ENCODE results near the gene GPR37L1.

DNA sequence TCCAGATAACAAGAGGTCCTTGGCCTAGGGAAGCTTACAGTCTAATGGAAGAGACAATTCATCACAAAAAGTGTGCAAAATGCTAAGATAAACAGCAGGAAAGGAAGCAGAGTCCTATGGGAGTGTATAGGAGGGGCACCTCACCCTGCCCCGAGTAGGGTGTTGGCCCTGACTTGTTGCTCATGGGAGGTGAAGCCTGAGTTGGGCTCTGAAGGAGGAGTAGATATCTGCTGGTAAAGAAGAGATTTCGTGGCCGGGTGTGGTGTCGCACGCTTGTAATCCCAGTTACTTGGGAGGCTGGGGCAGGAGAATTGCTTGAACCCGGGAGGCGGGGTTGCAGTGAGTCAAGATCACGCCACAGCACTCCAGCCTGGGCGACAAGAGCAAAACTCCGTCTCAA is 18.6 kb upstream of the GPR37L1 start:
- TF ChIP-seq, protein P1, sequence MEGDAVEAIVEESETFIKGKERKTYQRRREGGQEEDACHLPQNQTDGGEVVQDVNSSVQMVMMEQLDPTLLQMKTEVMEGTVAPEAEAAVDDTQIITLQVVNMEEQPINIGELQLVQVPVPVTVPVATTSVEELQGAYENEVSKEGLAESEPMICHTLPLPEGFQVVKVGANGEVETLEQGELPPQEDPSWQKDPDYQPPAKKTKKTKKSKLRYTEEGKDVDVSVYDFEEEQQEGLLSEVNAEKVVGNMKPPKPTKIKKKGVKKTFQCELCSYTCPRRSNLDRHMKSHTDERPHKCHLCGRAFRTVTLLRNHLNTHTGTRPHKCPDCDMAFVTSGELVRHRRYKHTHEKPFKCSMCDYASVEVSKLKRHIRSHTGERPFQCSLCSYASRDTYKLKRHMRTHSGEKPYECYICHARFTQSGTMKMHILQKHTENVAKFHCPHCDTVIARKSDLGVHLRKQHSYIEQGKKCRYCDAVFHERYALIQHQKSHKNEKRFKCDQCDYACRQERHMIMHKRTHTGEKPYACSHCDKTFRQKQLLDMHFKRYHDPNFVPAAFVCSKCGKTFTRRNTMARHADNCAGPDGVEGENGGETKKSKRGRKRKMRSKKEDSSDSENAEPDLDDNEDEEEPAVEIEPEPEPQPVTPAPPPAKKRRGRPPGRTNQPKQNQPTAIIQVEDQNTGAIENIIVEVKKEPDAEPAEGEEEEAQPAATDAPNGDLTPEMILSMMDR (IDR thresholded peaks at IDR 0.05; ENCODE audit: low read depth, low read length, missing input control) = no peak
- no peak for TF ChIP-seq YY1 (IDR thresholded peaks at IDR 0.05)
- no peak for TF ChIP-seq TAF1 (conservative IDR thresholded peaks at IDR 0.05)
